Measurements from ENCODE around the gene LMNTD2.

DNA sequence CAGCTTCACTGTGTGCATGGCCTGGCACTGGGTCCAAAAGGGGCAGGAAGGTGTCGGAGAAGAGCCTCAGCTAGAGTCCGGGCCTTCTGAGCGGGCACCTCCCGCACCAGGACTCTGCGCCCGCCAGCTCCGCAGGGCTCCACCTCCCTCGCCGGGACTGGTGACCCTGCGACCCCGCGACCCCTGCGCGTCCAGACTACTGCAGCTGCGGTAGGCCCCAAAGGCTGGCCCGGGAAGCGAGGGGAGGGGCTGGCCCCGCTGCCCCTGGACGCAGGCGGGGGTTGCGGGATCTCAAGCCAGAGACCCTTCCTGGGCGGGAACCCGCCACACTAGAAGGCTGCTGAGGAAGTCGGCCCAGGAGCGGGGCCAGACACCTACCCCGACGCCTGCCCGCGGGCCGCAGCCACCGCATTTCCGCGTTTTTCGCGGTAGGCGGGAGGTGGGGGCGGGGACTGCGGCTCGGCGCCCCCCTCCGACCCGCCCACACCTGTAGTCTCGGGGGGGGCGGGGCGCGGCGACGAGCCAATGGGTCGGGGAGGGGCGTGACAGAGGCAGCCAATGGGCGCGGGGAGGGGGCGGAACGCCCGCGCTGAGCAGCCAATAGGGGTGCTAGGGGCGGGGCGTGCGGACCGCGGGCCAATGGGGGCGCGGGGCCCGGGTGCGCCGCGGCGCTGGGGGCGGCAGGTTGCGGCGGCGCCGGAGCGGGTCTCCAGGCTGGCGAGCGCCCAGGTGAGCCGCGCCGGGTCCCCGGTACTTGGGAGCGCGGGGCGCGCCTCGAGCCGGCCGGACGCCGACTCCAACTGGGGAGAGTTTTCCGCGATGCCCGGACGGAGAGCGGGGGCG lies at the start of gene LMNTD2, which contains the start of gene RASSF7:
- TF ChIP-seq CTCF (IDR thresholded peaks at IDR 0.05; ENCODE audit: poor library complexity) (no peak), EZH2phosphoT487 (IDR thresholded peaks at IDR 0.05; ENCODE audit: low read depth, severe bottlenecking, unreplicated experiment) (no peak)
